Sigmoid colon (tissue), 7 donors: ENCODE data around the gene COL8A1. TPM values are rescaled to one million over a fixed set of nuclear protein-coding genes. Genes with fewer than 3 reads are reported as not detected.

Source experiments
- DNase-seq: peaks from one replicate; pipeline ENCODE4 v3.0.0-alpha.2; 2019
- H3K27ac ChIP-seq, 4 donors: fragments of 200-600 bp; sonication (generic); one replicate each; pipeline ENCODE4 v1.5.1; 2016 to 2019; ENCODE audit warnings: mild to moderate bottlenecking in 1 of 4
- H3K27me3 ChIP-seq, 3 donors: fragments of 200-600 bp; sonication (generic); one replicate each; pipeline ENCODE4 v1.5.1; 2019; ENCODE audit warnings: mild to moderate bottlenecking in 1 of 3
- H3K36me3 ChIP-seq, 4 donors: fragments of 200-600 bp; sonication (generic); one replicate each; pipeline ENCODE4 v1.5.1; 2016 to 2019
- H3K4me1 ChIP-seq, 4 donors: fragments of 200-600 bp; sonication (generic); one replicate each; pipeline ENCODE4 v1.5.1; 2017 to 2019
- H3K4me3 ChIP-seq, 4 donors: fragments of 200-600 bp; sonication (generic); one replicate each; pipeline ENCODE4 v1.5.1; 2017 to 2019; ENCODE audit warnings: mild to moderate bottlenecking in 2 of 4, moderate library complexity in 1 of 4
- H3K9me3 ChIP-seq, 4 donors: fragments of 200-600 bp in 3 of 4; sonication (generic) in 3 of 4; one replicate each; pipeline versions ENCODE4 v1.5.1 to v1.6.1; 2013 to 2019
- CTCF ChIP-seq, 4 experiments: fragments of 450-650 bp in 3 of 4; fragments of 200-600 bp in 1 of 4; IDR thresholded peaks; one replicate each; pipeline ENCODE4 v1.5.1; 2016 to 2019; ENCODE audit warnings: antibody characterized with exemption in 4 of 4, mild to moderate bottlenecking in 3 of 4, moderate library complexity in 2 of 4
- EP300 ChIP-seq, 4 donors: sonication (generic); formaldehyde crosslinking; IDR thresholded peaks; one replicate each; pipeline ENCODE4 v1.6.1; 2017; ENCODE audit warnings: antibody characterized with exemption in 4 of 4
- POLR2A ChIP-seq, 2 donors: fragments of 450-650 bp; IDR thresholded peaks; one replicate each; pipeline ENCODE4 v1.6.1; 2016; ENCODE audit warnings: antibody characterized with exemption in 2 of 2, mild to moderate bottlenecking in 2 of 2, moderate library complexity in 2 of 2
- POLR2AphosphoS5 ChIP-seq, 4 donors: sonication (generic); formaldehyde crosslinking; IDR thresholded peaks; one replicate each; pipeline ENCODE4 v1.6.1; 2017; ENCODE audit warnings: antibody characterized with exemption in 4 of 4
- WGBS, 2 donors: extraction: QIAGEN DNeasy Blood & Tissue Kit; methylation state at CpG; one replicate each; pipeline ENCODE4 v1.1.7; 2013; 5-methylcytosine and 5-hydroxymethylcytosine counted together
- intact Hi-C: fragments of 100-400 bp; cut with DNase I; formaldehyde crosslinking; loops from one replicate; pipeline ENCODE4 v1.15.1; 2023
- polyA plus RNA-seq, 3 donors: library from polyadenylated mRNA; stranded (reverse); fragments of 200-250 nt; gene quantifications; one replicate each; pipeline ENCODE4 v1.2.3, GENCODE V29; 2013
- total RNA-seq, 4 donors: library from RNA; depleted of rRNA; stranded (reverse); fragments of >200 nt; gene quantifications; one replicate each; pipeline ENCODE4 v1.1.0, GENCODE V29; 2016
- donor health status: healthy with polysubstance abuse.
- donor health status: Bipolar disorder and iron deficiency.
- donor health status: healthy.

The COL8A1 gene
- total and polyA plus RNA-seq, 7 donors: 0.23 to 39.6 (median 15.3) TPM

GRCh38 chr3:99668044-99668443 lies 29.6 kb downstream of the COL8A1 start:
- intact Hi-C loops: no loop called here
- 69 to 80% methylated on average over 2 of the region's 2 CpGs for WGBS, 2 donors
- H3K27me3 ChIP-seq: no peaks in the 10 kb centered on the region

GRCh38 chr3:99669879-99670555 lies 31.6 kb downstream of the COL8A1 start:
- Histone ChIP-seq H3K36me3 (no peaks in the 10 kb centered on the region), H3K27ac (no peak overlapping the region), H3K4me3 (no peak overlapping the region), H3K4me1 (peaks cover 0 to 22% (median 16%) of the 10 kb centered on the region in 4 donors), H3K9me3 (no peaks in the 10 kb centered on the region), H3K27me3 (no peaks in the 10 kb centered on the region)
- TF ChIP-seq POLR2AphosphoS5 (IDR thresholded peaks at IDR 0.05) (no peak), EP300 (IDR thresholded peaks at IDR 0.05) (no peak), POLR2A (IDR thresholded peaks at IDR 0.05) (no peak), CTCF (IDR thresholded peaks at IDR 0.05) (no peak)
- no peak for DNase-seq
- 88 to 89% methylated on average over 2 of the region's 2 CpGs for WGBS, 2 donors
- intact Hi-C loops: no loop called here

More at GRCh38 chr3:99668044-99668443, 29.6 kb downstream of the COL8A1 start:
- Histone ChIP-seq H3K36me3 (no peaks in the 10 kb centered on the region), H3K4me3 (no peak overlapping the region), H3K4me1 (peaks cover 0 to 10% (median 5%) of the 10 kb centered on the region in 4 donors), H3K27ac (peak overlapping the region in 1 of 4 donors; percentile 13), H3K9me3 (no peaks in the 10 kb centered on the region)
- TF ChIP-seq POLR2AphosphoS5 (IDR thresholded peaks at IDR 0.05) (no peak), EP300 (IDR thresholded peaks at IDR 0.05) (no peak), POLR2A (IDR thresholded peaks at IDR 0.05) (no peak), CTCF (IDR thresholded peaks at IDR 0.05) (no peak)
- DNase-seq: no peak

GRCh38 chr3:99670556-99670950 lies 32.2 kb downstream of the COL8A1 start:
- Histone ChIP-seq H3K4me3 (no peak overlapping the region), H3K9me3 (no peaks in the 10 kb centered on the region), H3K27ac (no peak overlapping the region), H3K27me3 (no peaks in the 10 kb centered on the region), H3K36me3 (no peaks in the 10 kb centered on the region), H3K4me1 (peaks cover 0 to 27% (median 17%) of the 10 kb centered on the region in 4 donors)
- intact Hi-C loops: no loop called here
- no peak for DNase-seq
- WGBS, 2 donors: 68 to 81% methylated on average over 2 of the region's 2 CpGs
- no peak for TF ChIP-seq CTCF (IDR thresholded peaks at IDR 0.05)
- TF ChIP-seq POLR2AphosphoS5 (IDR thresholded peaks at IDR 0.05): no peak
- no peak for TF ChIP-seq POLR2A (IDR thresholded peaks at IDR 0.05)
- TF ChIP-seq EP300 (IDR thresholded peaks at IDR 0.05): no peak

GRCh38 chr3:99674086-99674789 lies 35.8 kb downstream of the COL8A1 start:
- TF ChIP-seq CTCF (IDR thresholded peaks at IDR 0.05) (no peak), POLR2A (IDR thresholded peaks at IDR 0.05) (no peak), EP300 (IDR thresholded peaks at IDR 0.05) (no peak), POLR2AphosphoS5 (IDR thresholded peaks at IDR 0.05) (no peak)
- Histone ChIP-seq H3K27ac (peak overlapping the region in 3 of 4 donors; percentile 26 to 78 (median 67)), H3K9me3 (no peaks in the 10 kb centered on the region), H3K27me3 (no peaks in the 10 kb centered on the region), H3K36me3 (no peaks in the 10 kb centered on the region), H3K4me1 (peaks cover 0 to 40% (median 27%) of the 10 kb centered on the region in 4 donors), H3K4me3 (no peak overlapping the region)
- no peak for DNase-seq
- intact Hi-C loops: no loop called here
- WGBS, 2 donors: 17 to 78% methylated on average over 2 of the region's 2 CpGs
